22Rv1 (cell line): ENCODE data around the gene RBMS1.

ENCODE experiments used
- H3K27ac ChIP-seq: fragments of 450-650 bp; 2 replicates; pipeline ENCODE4 v1.5.1; 2017
- CTCF ChIP-seq: fragments of 450-650 bp; IDR thresholded peaks from 2 replicates; pipeline ENCODE4 v1.5.1; 2017; ENCODE audit warnings: mild to moderate bottlenecking
- ZFX ChIP-seq: fragments of 450-650 bp; IDR thresholded peaks from 2 replicates; pipeline ENCODE4 v1.6.1; 2017; ENCODE audit warnings: antibody characterized with exemption, borderline replicate concordance

Gene RBMS1

GRCh38 chr2:160493227-160494028 is at the start of gene RBMS1:
TSS of gene RBMS1 (minus strand) at chr2:160493807. CDS start at chr2:160493363, 444 bp downstream.
- TF ChIP-seq CTCF (no peak), ZFX (no peak)
- no peak within 1 kb of the TSS for H3K27ac ChIP-seq

- no peak for TF ChIP-seq ZFX
- no peak for TF ChIP-seq CTCF
- H3K27ac ChIP-seq: no peak overlapping the region
These were observed 48.1 kb upstream of the RBMS1 start for GRCh38 chr2:160541745-160542144.

- no peak overlapping the region for H3K27ac ChIP-seq
- TF ChIP-seq CTCF (no peak), ZFX (no peak)
These were observed 45.1 kb upstream of the RBMS1 start for GRCh38 chr2:160538559-160539355.

- H3K27ac ChIP-seq: no peak overlapping the region
- TF ChIP-seq CTCF (no peak), ZFX (no peak)
These were observed 44.5 kb upstream of the RBMS1 start for GRCh38 chr2:160538115-160538514.

GRCh38 chr2:160534996-160535395 is 41.4 kb upstream of the RBMS1 start:
- H3K27ac ChIP-seq: no peak overlapping the region
- TF ChIP-seq ZFX (no peak), CTCF (no peak)

GRCh38 chr2:160534249-160534648 is 40.6 kb upstream of the RBMS1 start:
- no peak for TF ChIP-seq ZFX
- TF ChIP-seq CTCF: no peak
- H3K27ac ChIP-seq: no peak overlapping the region

GRCh38 chr2:160533482-160533881 is 39.9 kb upstream of the RBMS1 start:
- H3K27ac ChIP-seq: no peak overlapping the region
- TF ChIP-seq ZFX (no peak), CTCF (no peak)
